ES-I3 (cell line): ENCODE results near the gene WDR1.

ENCODE experiments used
- H3K36me3 ChIP-seq: 2 replicates; pipeline ENCODE4 v1.6.1; 2013; ENCODE audit warnings: mild to moderate bottlenecking, low read length, control low read depth, moderate library complexity; ENCODE audit not compliant: insufficient read depth
- H3K4me1 ChIP-seq: 2 replicates; pipeline ENCODE4 v1.6.1; 2013; ENCODE audit warnings: mild to moderate bottlenecking, control low read depth, low read length; ENCODE audit not compliant: insufficient read depth
- H3K9ac ChIP-seq: 2 replicates; pipeline ENCODE4 v1.6.1; 2013; ENCODE audit warnings: low read depth, mild to moderate bottlenecking, low read length, moderate library complexity
- H3K9me3 ChIP-seq: 2 replicates; pipeline ENCODE4 v1.6.1; 2013; ENCODE audit warnings: mild to moderate bottlenecking, low read length, moderate library complexity; ENCODE audit not compliant: control insufficient read depth, insufficient read depth

WDR1 gene

GRCh38 chr4:10116569-10117358 is at the start of gene WDR1:
WDR1 (minus strand) TSS chr4:10116799; CDS start chr4:10116666, 133 bp downstream.
- peak within 1 kb of the TSS; percentile 78 for H3K9ac ChIP-seq
- peaks cover 26% of the 10 kb centered on the region for H3K4me1 ChIP-seq
- H3K9me3 ChIP-seq, result no peaks in the 10 kb centered on the region
- H3K36me3 ChIP-seq, result peaks cover 36% of the 10 kb centered on the region

- H3K36me3 ChIP-seq, result no peaks in the 10 kb centered on the region
- no peaks in the 10 kb centered on the region for H3K9me3 ChIP-seq
- no peaks in the 10 kb centered on the region for H3K4me1 ChIP-seq
- no peak overlapping the region for H3K9ac ChIP-seq
Observed at GRCh38 chr4:10164877-10165283, 48.3 kb upstream of the WDR1 start.

- Histone ChIP-seq H3K36me3 (no peaks in the 10 kb centered on the region), H3K9me3 (no peaks in the 10 kb centered on the region), H3K9ac (no peak overlapping the region), H3K4me1 (no peaks in the 10 kb centered on the region)
Observed at GRCh38 chr4:10163296-10163695, 46.7 kb upstream of the WDR1 start.

- Histone ChIP-seq H3K4me1 (no peaks in the 10 kb centered on the region), H3K9ac (no peak overlapping the region), H3K9me3 (no peaks in the 10 kb centered on the region)
Observed at GRCh38 chr4:10162341-10163000, 45.9 kb upstream of the WDR1 start.

GRCh38 chr4:10161840-10162239 is 45.2 kb upstream of the WDR1 start:
- Histone ChIP-seq H3K4me1 (no peaks in the 10 kb centered on the region), H3K9ac (no peak overlapping the region), H3K36me3 (no peaks in the 10 kb centered on the region), H3K9me3 (no peaks in the 10 kb centered on the region)

More at GRCh38 chr4:10162341-10163000, 45.9 kb upstream of the WDR1 start:
- no peaks in the 10 kb centered on the region for H3K36me3 ChIP-seq

- Histone ChIP-seq H3K9me3 (no peaks in the 10 kb centered on the region), H3K4me1 (no peaks in the 10 kb centered on the region), H3K36me3 (no peaks in the 10 kb centered on the region), H3K9ac (no peak overlapping the region)
Observed at GRCh38 chr4:10161146-10161545, 44.5 kb upstream of the WDR1 start.

GRCh38 chr4:10160281-10160856 is 43.8 kb upstream of the WDR1 start:
- no peak overlapping the region for H3K9ac ChIP-seq
- H3K36me3 ChIP-seq, result no peaks in the 10 kb centered on the region
- no peaks in the 10 kb centered on the region for H3K9me3 ChIP-seq
- no peaks in the 10 kb centered on the region for H3K4me1 ChIP-seq

- Histone ChIP-seq H3K9ac (no peak overlapping the region), H3K4me1 (no peaks in the 10 kb centered on the region), H3K36me3 (no peaks in the 10 kb centered on the region), H3K9me3 (no peaks in the 10 kb centered on the region)
Observed at GRCh38 chr4:10159671-10160070, 43.1 kb upstream of the WDR1 start.

GRCh38 chr4:10158333-10158942 is 41.8 kb upstream of the WDR1 start:
- no peak overlapping the region for H3K9ac ChIP-seq
- H3K36me3 ChIP-seq, result no peaks in the 10 kb centered on the region
- H3K9me3 ChIP-seq, result no peaks in the 10 kb centered on the region
- H3K4me1 ChIP-seq, result no peaks in the 10 kb centered on the region

- Histone ChIP-seq H3K9ac (no peak overlapping the region), H3K4me1 (no peaks in the 10 kb centered on the region), H3K36me3 (no peaks in the 10 kb centered on the region), H3K9me3 (no peaks in the 10 kb centered on the region)
Observed at GRCh38 chr4:10157478-10158332, 41.1 kb upstream of the WDR1 start.

- H3K4me1 ChIP-seq, result no peaks in the 10 kb centered on the region
- no peak overlapping the region for H3K9ac ChIP-seq
- no peaks in the 10 kb centered on the region for H3K36me3 ChIP-seq
- no peaks in the 10 kb centered on the region for H3K9me3 ChIP-seq
Observed at GRCh38 chr4:10154241-10154640, 37.6 kb upstream of the WDR1 start.

- Histone ChIP-seq H3K36me3 (no peaks in the 10 kb centered on the region), H3K9me3 (no peaks in the 10 kb centered on the region), H3K9ac (no peak overlapping the region), H3K4me1 (no peaks in the 10 kb centered on the region)
Observed at GRCh38 chr4:10153161-10153560, 36.6 kb upstream of the WDR1 start.

- Histone ChIP-seq H3K9me3 (no peaks in the 10 kb centered on the region), H3K4me1 (no peaks in the 10 kb centered on the region), H3K9ac (no peak overlapping the region), H3K36me3 (no peaks in the 10 kb centered on the region)
Observed at GRCh38 chr4:10151182-10151581, 34.6 kb upstream of the WDR1 start.

- no peaks in the 10 kb centered on the region for H3K4me1 ChIP-seq
- no peaks in the 10 kb centered on the region for H3K36me3 ChIP-seq
- no peak overlapping the region for H3K9ac ChIP-seq
- H3K9me3 ChIP-seq, result no peaks in the 10 kb centered on the region
Observed at GRCh38 chr4:10144966-10145365, 28.4 kb upstream of the WDR1 start.
